HFF-Myc (cell line): Measurements from ENCODE around the gene ZNF784.

Experiments
- DNase-seq: peaks from one replicate; pipeline ENCODE4 v3.0.0-alpha.2; 2011; ENCODE audit warnings: low read depth; ENCODE audit errors: extremely low read depth
- H3K4me3 ChIP-seq: replicated peaks from 2 replicates; pipeline ENCODE4 v1.5.1; 2011; ENCODE audit warnings: low read depth, mild to moderate bottlenecking, control low read depth, low read length
- CTCF ChIP-seq: IDR thresholded peaks from 2 replicates; pipeline ENCODE4 v1.5.1; 2012; ENCODE audit warnings: mild to moderate bottlenecking, low read depth, low read length, control low read depth; ENCODE audit errors: missing control alignments

Gene ZNF784

DNA sequence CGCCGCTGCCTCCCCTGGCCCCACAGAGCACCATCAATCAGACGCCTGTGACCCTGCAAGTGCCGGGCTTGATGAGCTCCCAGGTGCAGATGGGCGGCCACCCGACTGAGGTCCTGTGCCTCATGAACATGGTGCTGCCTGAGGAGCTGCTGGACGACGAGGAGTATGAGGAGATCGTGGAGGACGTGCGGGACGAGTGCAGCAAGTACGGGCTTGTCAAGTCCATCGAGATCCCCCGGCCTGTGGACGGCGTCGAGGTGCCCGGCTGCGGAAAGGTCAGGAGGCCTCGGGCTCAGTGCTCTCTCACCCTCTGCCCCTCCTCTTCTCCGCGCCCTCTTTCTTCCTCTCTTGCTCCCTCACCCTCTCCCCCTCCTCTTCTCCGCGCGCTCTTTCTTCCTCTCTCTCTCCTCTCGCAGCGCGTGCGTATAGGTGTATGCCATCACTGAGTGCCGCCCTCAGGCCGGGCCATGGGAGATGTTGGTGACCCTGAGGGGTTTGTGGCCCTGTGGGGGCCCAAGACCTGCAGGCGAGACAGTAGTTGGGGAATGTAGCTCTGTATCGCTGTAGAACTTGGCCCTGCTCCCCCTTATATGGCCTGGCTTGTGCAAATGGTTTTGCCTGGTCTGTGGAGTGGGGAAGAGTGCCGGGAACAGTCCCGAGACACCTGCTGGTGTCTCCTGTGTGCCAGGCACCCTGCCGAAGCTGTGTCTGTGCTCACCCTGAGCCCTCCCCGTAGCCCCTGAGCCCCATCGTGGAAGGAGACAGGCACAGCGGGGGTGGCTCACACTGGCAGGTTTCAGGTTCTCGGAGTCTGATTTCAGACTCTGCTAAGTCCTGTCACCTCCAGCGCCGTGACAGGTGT is 45.3 kb upstream of the ZNF784 start:
- TF ChIP-seq CTCF = no peak
- H3K4me3 ChIP-seq = no peak overlapping the region
- DNase-seq = no peak

GRCh38 chr19:55668603-55669348 is 44.4 kb upstream of the ZNF784 start:
- DNase-seq = no peak

DNA sequence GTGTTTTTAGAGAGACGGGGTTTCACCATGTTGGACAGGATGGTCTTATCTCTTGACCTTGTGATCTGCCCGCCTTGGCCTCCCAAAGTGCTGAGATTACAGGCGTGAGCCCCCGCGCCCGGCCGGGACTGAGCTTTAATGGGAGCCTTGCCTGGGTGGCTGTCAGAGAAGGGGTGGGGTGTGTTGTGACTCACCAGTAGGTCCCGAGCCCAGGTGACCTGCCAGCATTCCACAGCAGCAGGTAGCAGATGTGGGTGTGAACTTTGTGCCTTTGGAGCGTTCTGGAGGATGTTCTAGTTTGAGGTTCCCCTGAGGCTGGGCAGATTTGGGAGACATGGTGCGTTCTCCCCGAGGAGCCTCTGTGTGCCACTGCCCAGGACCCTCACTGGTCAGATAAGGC is 43.6 kb upstream of the ZNF784 start:
- DNase-seq = no peak
- H3K4me3 ChIP-seq = no peak overlapping the region
- no peak for TF ChIP-seq CTCF

More at GRCh38 chr19:55668603-55669348, 44.4 kb upstream of the ZNF784 start:
- no peak overlapping the region for H3K4me3 ChIP-seq
- TF ChIP-seq CTCF = no peak

DNA sequence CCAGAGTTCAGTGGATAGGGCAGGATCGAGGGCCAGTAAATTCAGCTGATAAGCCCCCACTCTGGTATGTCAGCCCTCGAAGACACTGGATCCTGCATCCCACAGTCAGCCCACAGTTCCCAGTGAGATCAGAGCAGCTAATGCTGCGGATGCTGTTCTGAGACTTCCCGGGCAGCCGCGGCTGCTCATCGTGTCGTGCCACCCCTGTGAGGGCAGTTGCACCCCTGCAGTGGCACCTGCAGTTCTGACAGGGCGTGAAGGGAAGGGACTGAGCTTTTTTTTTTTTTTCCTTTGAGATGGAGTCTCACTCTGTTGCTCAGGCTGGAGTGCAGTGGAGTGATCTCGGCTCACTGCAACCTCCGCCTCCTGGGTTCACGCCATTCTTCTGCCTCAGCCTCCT is 43.1 kb upstream of the ZNF784 start:
- no peak for DNase-seq
- no peak for TF ChIP-seq CTCF
- H3K4me3 ChIP-seq = no peak overlapping the region

DNA sequence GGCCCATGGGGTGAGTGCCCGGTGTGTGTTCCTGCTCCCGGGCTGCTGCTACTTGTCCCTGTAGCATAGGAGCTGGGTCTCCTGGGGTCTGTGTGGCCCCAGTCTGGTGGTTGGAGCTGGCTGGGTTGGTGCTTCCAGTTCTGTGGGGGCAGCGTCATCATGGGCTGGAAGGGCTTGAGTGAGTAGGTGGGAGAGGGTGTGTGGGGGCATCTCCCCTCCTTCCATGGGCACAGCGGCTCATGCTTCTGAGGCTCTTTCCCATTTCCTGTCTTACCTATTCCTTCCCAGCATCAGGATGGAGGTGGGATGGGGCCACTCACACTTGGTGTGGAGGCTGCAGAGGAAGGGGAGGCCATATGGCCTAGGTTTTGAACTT is 42.6 kb upstream of the ZNF784 start:
- no peak overlapping the region for H3K4me3 ChIP-seq
- no peak for DNase-seq

More for the DNA sequence above, 42.6 kb upstream of the ZNF784 start:
- no peak for TF ChIP-seq CTCF
